GM23248 (cell line): ENCODE results near the gene ELK3. TPM values are rescaled to one million over a fixed set of nuclear protein-coding genes. Genes with fewer than 3 reads are reported as not detected.

ENCODE experiments used
- DNase-seq: peaks from one replicate; pipeline ENCODE4 v3.0.0-alpha.2; 2015
- H2AFZ ChIP-seq: fragments of 200-600 bp; sonication (generic); 2 replicates; pipeline ENCODE4 v1.6.1; 2016; ENCODE audit warnings: antibody characterized with exemption
- H3F3A ChIP-seq: fragments of 200-600 bp; sonication (generic); 2 replicates; pipeline ENCODE4 v1.6.1; 2016; ENCODE audit warnings: mild to moderate bottlenecking, antibody characterized with exemption, mixed run types; ENCODE audit not compliant: insufficient read depth
- H3K27ac ChIP-seq: fragments of 200-600 bp; sonication (generic); 2 replicates; pipeline ENCODE4 v1.5.1; 2016; ENCODE audit warnings: mild to moderate bottlenecking
- H3K27me3 ChIP-seq: fragments of 200-600 bp; sonication (generic); replicated peaks from 2 replicates; pipeline ENCODE4 v1.6.1; 2016; ENCODE audit warnings: mild to moderate bottlenecking; ENCODE audit not compliant: insufficient read depth
- H3K36me3 ChIP-seq: fragments of 200-600 bp; sonication (generic); 2 replicates; pipeline ENCODE4 v1.6.1; 2016; ENCODE audit warnings: low read depth, mild to moderate bottlenecking
- H3K4me1 ChIP-seq: fragments of 200-600 bp; sonication (generic); 2 replicates; pipeline ENCODE4 v1.6.1; 2016; ENCODE audit warnings: mild to moderate bottlenecking; ENCODE audit not compliant: insufficient read depth
- H3K4me2 ChIP-seq: fragments of 200-600 bp; sonication (generic); one replicate; pipeline ENCODE4 v1.6.1; 2016; ENCODE audit warnings: mild to moderate bottlenecking; ENCODE audit not compliant: unreplicated experiment
- H3K4me3 ChIP-seq: fragments of 200-600 bp; sonication (generic); 2 replicates; pipeline ENCODE4 v1.5.1; 2016; ENCODE audit warnings: mild to moderate bottlenecking
- H3K79me2 ChIP-seq: fragments of 200-600 bp; sonication (generic); 2 replicates; pipeline ENCODE4 v1.6.1; 2016; ENCODE audit warnings: mild to moderate bottlenecking; ENCODE audit not compliant: insufficient read depth
- H3K9ac ChIP-seq: fragments of 200-600 bp; sonication (generic); 2 replicates; pipeline ENCODE4 v1.6.1; 2016; ENCODE audit warnings: mild to moderate bottlenecking
- H3K9me2 ChIP-seq: fragments of 200-600 bp; sonication (generic); 2 replicates; pipeline ENCODE4 v1.6.1; 2016; ENCODE audit warnings: mixed run types, mild to moderate bottlenecking, moderate library complexity; ENCODE audit not compliant: insufficient read depth
- H3K9me3 ChIP-seq: fragments of 200-600 bp; sonication (generic); one replicate; pipeline ENCODE4 v1.6.1; 2017; ENCODE audit warnings: low read depth
- H4K20me1 ChIP-seq: fragments of 200-600 bp; sonication (generic); 2 replicates; pipeline ENCODE4 v1.6.0; 2016; ENCODE audit not compliant: insufficient read depth
- EZH2 ChIP-seq: fragments of 200-600 bp; sonication (generic); IDR thresholded peaks from 2 replicates; pipeline ENCODE4 v1.6.1; 2018; ENCODE audit warnings: antibody characterized with exemption, mild to moderate bottlenecking; ENCODE audit not compliant: insufficient read depth, poor library complexity, severe bottlenecking
- EZH2phosphoT487 ChIP-seq: fragments of 200-600 bp; sonication (generic); IDR thresholded peaks from 2 replicates; pipeline ENCODE4 v1.6.1; 2018; ENCODE audit warnings: antibody characterized with exemption, moderate library complexity, mild to moderate bottlenecking, low read depth; ENCODE audit not compliant: insufficient read depth
- WGBS, 2 experiments: methylation state at CpG; one replicate each; pipeline ENCODE4 v1.1.6; 2015 to 2017; ENCODE audit warnings: low lambda C conversion rate in 2 of 2, low coverage in 1 of 2; ENCODE audit errors: missing lambda C conversion rate in 2 of 2; 5-methylcytosine and 5-hydroxymethylcytosine counted together
- in situ Hi-C: fragments of 300-500 bp; cut with MboI; formaldehyde crosslinking; loops from 2 replicates; pipeline ENCODE4 v1.15.0; 2020
- polyA plus RNA-seq: library from polyadenylated mRNA; unstranded; fragments of >200 nt; fragmentation: Nextera tagmentation; extraction: Ambion mirVana; gene quantifications from 2 replicates; pipeline ENCODE4 v1.2.1, GENCODE V29; 2016
- total RNA-seq: library from RNA; depleted of rRNA; stranded (reverse); fragments of >200 nt; shearing (Covaris generic); gene quantifications from 2 replicates; pipeline ENCODE4 v1.2.3, GENCODE V29; 2014

The ELK3 gene
- total and polyA plus RNA-seq, 2 experiments from 2014 or later: 31.9 to 51.9 TPM

DNA sequence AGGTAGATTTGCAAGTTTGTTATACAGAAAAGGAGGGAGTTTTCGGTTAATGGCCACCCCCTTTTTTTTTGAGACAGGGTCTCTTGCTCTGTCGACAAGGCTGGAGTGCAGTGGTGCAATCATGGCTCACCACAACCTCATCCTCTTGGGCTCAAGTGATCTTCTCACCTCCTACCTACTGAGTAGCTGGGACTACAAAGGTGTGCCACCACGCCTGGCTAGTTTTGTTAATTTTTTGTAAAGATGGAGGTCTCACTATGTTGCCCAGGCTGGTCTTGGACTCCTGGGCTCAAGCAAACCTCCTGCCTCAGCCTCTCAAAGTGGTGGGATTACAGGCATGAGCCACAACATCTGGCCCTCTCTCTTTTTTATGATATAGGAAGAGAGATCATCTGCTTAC, 111.5 kb downstream of the ELK3 start:
- no peak overlapping the region for H3K9ac ChIP-seq
- in situ Hi-C loops: no loop called here
- no peaks in the 10 kb centered on the region for H3K9me3 ChIP-seq
- TF ChIP-seq EZH2phosphoT487 (no peak), EZH2 (no peak)
- no peaks in the 10 kb centered on the region for H3K9me2 ChIP-seq
- no peaks in the 10 kb centered on the region for H3K27me3 ChIP-seq
- DNase-seq: no peak
- peaks cover 99% of the 10 kb centered on the region for H3K79me2 ChIP-seq
- WGBS, 2 experiments: 97 to 100% methylated on average over 3 of the region's 3 CpGs
- H3F3A ChIP-seq: peaks cover 31% of the 10 kb centered on the region
- no peak overlapping the region for H3K4me2 ChIP-seq
- peaks cover 26% of the 10 kb centered on the region for H3K36me3 ChIP-seq
- H3K4me1 ChIP-seq: peaks cover 4% of the 10 kb centered on the region; the same call in 1 of the 2 replicates
- no peak overlapping the region for H3K4me3 ChIP-seq
- no peaks in the 10 kb centered on the region; the same call in 1 of the 2 replicates for H4K20me1 ChIP-seq
- no peak overlapping the region for H2AFZ ChIP-seq
- H3K27ac ChIP-seq: no peak overlapping the region

GRCh38 chr12:96308881-96309280, 114.7 kb downstream of the ELK3 start:
- peak overlapping the region; percentile 20 for H3K27ac ChIP-seq
- no peaks in the 10 kb centered on the region for H4K20me1 ChIP-seq
- peaks cover 43% of the 10 kb centered on the region for H3K36me3 ChIP-seq
- H3F3A ChIP-seq: peaks cover 41% of the 10 kb centered on the region
- H3K9me3 ChIP-seq: no peaks in the 10 kb centered on the region
- no peak overlapping the region for H3K4me2 ChIP-seq
- H3K27me3 ChIP-seq: no peaks in the 10 kb centered on the region
- TF ChIP-seq EZH2phosphoT487 (no peak), EZH2 (no peak)
- no peak overlapping the region for H2AFZ ChIP-seq
- H3K4me1 ChIP-seq: peaks cover 5% of the 10 kb centered on the region; the same call in 1 of the 2 replicates
- H3K9ac ChIP-seq: no peak overlapping the region
- WGBS, 2 experiments: 49 to 65% methylated on average over 1 of the region's 1 CpG
- no peak overlapping the region for H3K4me3 ChIP-seq
- peak; percentile 6 for DNase-seq
- H3K9me2 ChIP-seq: no peaks in the 10 kb centered on the region
- in situ Hi-C loops: no loop called here
- H3K79me2 ChIP-seq: peaks cover 99% of the 10 kb centered on the region

GRCh38 chr12:96310067-96310466, 115.9 kb downstream of the ELK3 start:
- WGBS, 2 experiments: 79 to 86% methylated on average over 3 of the region's 3 CpGs
- in situ Hi-C loops: no loop called here
- DNase-seq: no peak

GRCh38 chr12:96311191-96311590, 117.0 kb downstream of the ELK3 start:
- Histone ChIP-seq H3K9ac (no peak overlapping the region), H3K27me3 (no peaks in the 10 kb centered on the region), H3K27ac (no peak overlapping the region), H2AFZ (no peak overlapping the region), H3K79me2 (peaks cover 99% of the 10 kb centered on the region), H3F3A (peaks cover 47% of the 10 kb centered on the region), H3K9me3 (no peaks in the 10 kb centered on the region), H3K4me2 (no peak overlapping the region), H3K4me3 (no peak overlapping the region), H4K20me1 (peaks cover 3% of the 10 kb centered on the region; the same call in 1 of the 2 replicates), H3K36me3 (peaks cover 43% of the 10 kb centered on the region), H3K9me2 (no peaks in the 10 kb centered on the region), H3K4me1 (peaks cover 15% of the 10 kb centered on the region; the same call in 1 of the 2 replicates)
- in situ Hi-C loops: no loop called here
- no peak for DNase-seq
- TF ChIP-seq EZH2: no peak
- TF ChIP-seq EZH2phosphoT487: no peak
- 96 to 100% methylated on average over 1 of the region's 1 CpG for WGBS, 2 experiments

More at GRCh38 chr12:96310067-96310466, 115.9 kb downstream of the ELK3 start:
- no peak overlapping the region for H2AFZ ChIP-seq
- no peak overlapping the region for H3K9ac ChIP-seq
- H3K36me3 ChIP-seq: peaks cover 43% of the 10 kb centered on the region
- no peaks in the 10 kb centered on the region for H3K9me3 ChIP-seq
- peaks cover 99% of the 10 kb centered on the region for H3K79me2 ChIP-seq
- H3K9me2 ChIP-seq: no peaks in the 10 kb centered on the region
- H3K27ac ChIP-seq: no peak overlapping the region
- H3K4me2 ChIP-seq: no peak overlapping the region
- peaks cover 15% of the 10 kb centered on the region; the same call in 1 of the 2 replicates for H3K4me1 ChIP-seq
- H3F3A ChIP-seq: peaks cover 43% of the 10 kb centered on the region
- no peaks in the 10 kb centered on the region for H3K27me3 ChIP-seq
- no peak overlapping the region for H3K4me3 ChIP-seq
- peaks cover 3% of the 10 kb centered on the region; the same call in 1 of the 2 replicates for H4K20me1 ChIP-seq
- TF ChIP-seq EZH2phosphoT487: no peak
- TF ChIP-seq EZH2: no peak

- peaks cover 89% of the 10 kb centered on the region for H3K79me2 ChIP-seq
- TF ChIP-seq EZH2phosphoT487 (no peak), EZH2 (no peak)
Measured at GRCh38 chr12:96313606-96314005, 119.4 kb downstream of the ELK3 start.

More at GRCh38 chr12:96313606-96314005, 119.4 kb downstream of the ELK3 start:
- H3K9ac ChIP-seq: no peak overlapping the region
- H2AFZ ChIP-seq: no peak overlapping the region
- H3K4me3 ChIP-seq: no peak overlapping the region
- peak overlapping the region; percentile 20 for H3K4me2 ChIP-seq
- no peak overlapping the region for H3K27ac ChIP-seq
- H3K36me3 ChIP-seq: peaks cover 41% of the 10 kb centered on the region
- in situ Hi-C loops: no loop called here
- no peaks in the 10 kb centered on the region for H3K9me2 ChIP-seq
- peaks cover 15% of the 10 kb centered on the region; the same call in 1 of the 2 replicates for H3K4me1 ChIP-seq
- peaks cover 47% of the 10 kb centered on the region for H3F3A ChIP-seq
- peaks cover 3% of the 10 kb centered on the region; the same call in 1 of the 2 replicates for H4K20me1 ChIP-seq
- no peak for DNase-seq
- H3K9me3 ChIP-seq: no peaks in the 10 kb centered on the region
- H3K27me3 ChIP-seq: no peaks in the 10 kb centered on the region
